Measurements from ENCODE around the gene SYCE3. TPM values are rescaled to one million over a fixed set of nuclear protein-coding genes. Genes with fewer than 3 reads are reported as not detected.

Gene SYCE3
- total and polyA plus RNA-seq, 9 of the 15 experiments (the other 6 are each of a cell fraction or from before 2014, with no cell fraction given): 0.56 TPM; not detected in 8

- no peak for TF ChIP-seq ZBTB33 (CRISPR knock-in tag; IDR thresholded peaks at IDR 0.05)
- TF ChIP-seq MAFF (IDR thresholded peaks at IDR 0.05; ENCODE audit: low read length): no peak
- peak; percentile 5; the same call in 1 of the 2 replicates for TF ChIP-seq EP400 (IDR thresholded peaks at IDR 0.05)
- TF ChIP-seq SMAD3 (CRISPR knock-in tag; conservative IDR thresholded peaks at IDR 0.05): no peak
- TF ChIP-seq, protein P1, sequence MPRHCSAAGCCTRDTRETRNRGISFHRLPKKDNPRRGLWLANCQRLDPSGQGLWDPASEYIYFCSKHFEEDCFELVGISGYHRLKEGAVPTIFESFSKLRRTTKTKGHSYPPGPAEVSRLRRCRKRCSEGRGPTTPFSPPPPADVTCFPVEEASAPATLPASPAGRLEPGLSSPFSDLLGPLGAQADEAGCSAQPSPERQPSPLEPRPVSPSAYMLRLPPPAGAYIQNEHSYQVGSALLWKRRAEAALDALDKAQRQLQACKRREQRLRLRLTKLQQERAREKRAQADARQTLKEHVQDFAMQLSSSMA (CRISPR knock-in tag; IDR thresholded peaks at IDR 0.05): 0 out of 2 replicates have a peak, but pooled peaks have one; percentile 43
- TF ChIP-seq PHF8 (IDR thresholded peaks at IDR 0.05; ENCODE audit: borderline replicate concordance, low read length): peak; percentile 60; the same call in 1 of the 2 replicates
- TF ChIP-seq MCM3 (IDR thresholded peaks at IDR 0.05): no peak
- no peak for TF ChIP-seq ESRRB (CRISPR knock-in tag; IDR thresholded peaks at IDR 0.05; ENCODE audit: borderline replicate concordance)
- TF ChIP-seq ILK (tag; IDR thresholded peaks at IDR 0.05; ENCODE audit: borderline replicate concordance, low read depth): no peak
- TF ChIP-seq SREBF1 (IDR thresholded peaks at IDR 0.05; ENCODE audit: borderline replicate concordance, low read depth, low read length): no peak
- TF ChIP-seq, protein P2, sequence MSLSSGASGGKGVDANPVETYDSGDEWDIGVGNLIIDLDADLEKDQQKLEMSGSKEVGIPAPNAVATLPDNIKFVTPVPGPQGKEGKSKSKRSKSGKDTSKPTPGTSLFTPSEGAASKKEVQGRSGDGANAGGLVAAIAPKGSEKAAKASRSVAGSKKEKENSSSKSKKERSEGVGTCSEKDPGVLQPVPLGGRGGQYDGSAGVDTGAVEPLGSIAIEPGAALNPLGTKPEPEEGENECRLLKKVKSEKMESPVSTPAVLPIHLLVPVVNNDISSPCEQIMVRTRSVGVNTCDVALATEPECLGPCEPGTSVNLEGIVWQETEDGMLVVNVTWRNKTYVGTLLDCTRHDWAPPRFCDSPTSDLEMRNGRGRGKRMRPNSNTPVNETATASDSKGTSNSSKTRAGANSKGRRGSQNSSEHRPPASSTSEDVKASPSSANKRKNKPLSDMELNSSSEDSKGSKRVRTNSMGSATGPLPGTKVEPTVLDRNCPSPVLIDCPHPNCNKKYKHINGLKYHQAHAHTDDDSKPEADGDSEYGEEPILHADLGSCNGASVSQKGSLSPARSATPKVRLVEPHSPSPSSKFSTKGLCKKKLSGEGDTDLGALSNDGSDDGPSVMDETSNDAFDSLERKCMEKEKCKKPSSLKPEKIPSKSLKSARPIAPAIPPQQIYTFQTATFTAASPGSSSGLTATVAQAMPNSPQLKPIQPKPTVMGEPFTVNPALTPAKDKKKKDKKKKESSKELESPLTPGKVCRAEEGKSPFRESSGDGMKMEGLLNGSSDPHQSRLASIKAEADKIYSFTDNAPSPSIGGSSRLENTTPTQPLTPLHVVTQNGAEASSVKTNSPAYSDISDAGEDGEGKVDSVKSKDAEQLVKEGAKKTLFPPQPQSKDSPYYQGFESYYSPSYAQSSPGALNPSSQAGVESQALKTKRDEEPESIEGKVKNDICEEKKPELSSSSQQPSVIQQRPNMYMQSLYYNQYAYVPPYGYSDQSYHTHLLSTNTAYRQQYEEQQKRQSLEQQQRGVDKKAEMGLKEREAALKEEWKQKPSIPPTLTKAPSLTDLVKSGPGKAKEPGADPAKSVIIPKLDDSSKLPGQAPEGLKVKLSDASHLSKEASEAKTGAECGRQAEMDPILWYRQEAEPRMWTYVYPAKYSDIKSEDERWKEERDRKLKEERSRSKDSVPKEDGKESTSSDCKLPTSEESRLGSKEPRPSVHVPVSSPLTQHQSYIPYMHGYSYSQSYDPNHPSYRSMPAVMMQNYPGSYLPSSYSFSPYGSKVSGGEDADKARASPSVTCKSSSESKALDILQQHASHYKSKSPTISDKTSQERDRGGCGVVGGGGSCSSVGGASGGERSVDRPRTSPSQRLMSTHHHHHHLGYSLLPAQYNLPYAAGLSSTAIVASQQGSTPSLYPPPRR (CRISPR knock-in tag; IDR thresholded peaks at IDR 0.05; ENCODE audit: borderline replicate concordance): no peak
- no peak for TF ChIP-seq SRSF9 (IDR thresholded peaks at IDR 0.05; ENCODE audit: borderline replicate concordance, low read depth, low read length)
These were observed 36.4 kb downstream of the SYCE3 start (continued) for GRCh38 chr22:50526108-50526833.

Data from K562 (cell line).